Glutamatergic neuron (in vitro differentiated cells): Measurements from ENCODE around the gene PKP2. TPM values are rescaled to one million over a fixed set of nuclear protein-coding genes. Genes with fewer than 3 reads are reported as not detected.

Experiments used
- DNase-seq: peaks from one replicate; pipeline ENCODE4 v3.0.0; 2022
- H3K27ac Mint-ChIP-seq: one replicate; pipeline ENCODE4 v1.8.0; 2020; ENCODE audit warnings: mild to moderate bottlenecking, mixed read lengths, inconsistent platforms; ENCODE audit not compliant: unreplicated experiment
- H3K27me3 Mint-ChIP-seq: one replicate; pipeline ENCODE4 v1.8.0; 2020; ENCODE audit warnings: mild to moderate bottlenecking, moderate library complexity, mixed read lengths, inconsistent platforms; ENCODE audit not compliant: unreplicated experiment
- H3K36me3 Mint-ChIP-seq: one replicate; pipeline ENCODE4 v1.8.0; 2020; ENCODE audit warnings: mild to moderate bottlenecking, mixed read lengths, inconsistent platforms; ENCODE audit not compliant: unreplicated experiment
- H3K4me1 Mint-ChIP-seq: one replicate; pipeline ENCODE4 v1.8.0; 2020; ENCODE audit warnings: mild to moderate bottlenecking, low read depth, mixed read lengths, inconsistent platforms; ENCODE audit not compliant: unreplicated experiment
- H3K4me3 Mint-ChIP-seq: one replicate; pipeline ENCODE4 v1.8.0; 2020; ENCODE audit warnings: mild to moderate bottlenecking, mixed read lengths, inconsistent platforms; ENCODE audit not compliant: unreplicated experiment
- H3K9me3 Mint-ChIP-seq: one replicate; pipeline ENCODE4 v1.8.0; 2020; ENCODE audit warnings: mild to moderate bottlenecking, moderate library complexity, mixed read lengths, inconsistent platforms; ENCODE audit not compliant: unreplicated experiment
- total RNA-seq: library from RNA; stranded (reverse); fragmentation: NEBNext Ultra II Directional; extraction: Animal tissue kit (Norgen Biotek cat#: 25700); gene quantifications from one replicate; pipeline ENCODE4 v1.2.1, GENCODE V29; 2021; ENCODE audit not compliant: unreplicated experiment
- TF ChIP-seq, protein P1 (sequence below): fragments of 200-600 bp; sonication (generic); IDR thresholded peaks from one replicate; pipeline ENCODE4 v1.5.0; 2021; ENCODE audit not compliant: partially characterized antibody, unreplicated experiment

The PKP2 gene
- total RNA-seq, 1 donor from 2014 or later, result 2.5 TPM

DNA sequence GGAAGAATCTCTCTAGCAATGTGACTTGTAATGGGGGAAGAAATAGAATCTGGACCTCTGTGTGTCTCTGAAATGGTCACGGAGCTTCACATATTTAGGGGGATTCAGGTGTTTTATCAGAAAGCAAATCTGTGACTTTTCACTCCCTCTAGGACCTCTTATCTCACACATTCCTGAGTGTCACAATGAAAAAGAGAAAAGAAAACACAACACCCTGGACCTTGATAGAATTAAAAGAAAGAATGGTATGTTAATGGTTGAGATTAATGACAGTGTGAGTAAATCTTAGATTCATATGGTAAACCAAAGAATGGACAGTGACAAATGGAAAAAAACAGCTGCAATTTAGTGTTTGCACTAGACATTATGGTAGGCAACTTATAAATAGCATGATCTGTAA, 68.5 kb downstream of the PKP2 start:
- H3K36me3 Mint-ChIP-seq, result no peaks in the 10 kb centered on the region
- no peaks in the 10 kb centered on the region for H3K27me3 Mint-ChIP-seq
- no peaks in the 10 kb centered on the region for H3K4me1 Mint-ChIP-seq
- no peak overlapping the region for H3K27ac Mint-ChIP-seq
- no peaks in the 10 kb centered on the region for H3K9me3 Mint-ChIP-seq
- no peak for DNase-seq
- H3K4me3 Mint-ChIP-seq, result no peak overlapping the region
- TF ChIP-seq, protein P1, sequence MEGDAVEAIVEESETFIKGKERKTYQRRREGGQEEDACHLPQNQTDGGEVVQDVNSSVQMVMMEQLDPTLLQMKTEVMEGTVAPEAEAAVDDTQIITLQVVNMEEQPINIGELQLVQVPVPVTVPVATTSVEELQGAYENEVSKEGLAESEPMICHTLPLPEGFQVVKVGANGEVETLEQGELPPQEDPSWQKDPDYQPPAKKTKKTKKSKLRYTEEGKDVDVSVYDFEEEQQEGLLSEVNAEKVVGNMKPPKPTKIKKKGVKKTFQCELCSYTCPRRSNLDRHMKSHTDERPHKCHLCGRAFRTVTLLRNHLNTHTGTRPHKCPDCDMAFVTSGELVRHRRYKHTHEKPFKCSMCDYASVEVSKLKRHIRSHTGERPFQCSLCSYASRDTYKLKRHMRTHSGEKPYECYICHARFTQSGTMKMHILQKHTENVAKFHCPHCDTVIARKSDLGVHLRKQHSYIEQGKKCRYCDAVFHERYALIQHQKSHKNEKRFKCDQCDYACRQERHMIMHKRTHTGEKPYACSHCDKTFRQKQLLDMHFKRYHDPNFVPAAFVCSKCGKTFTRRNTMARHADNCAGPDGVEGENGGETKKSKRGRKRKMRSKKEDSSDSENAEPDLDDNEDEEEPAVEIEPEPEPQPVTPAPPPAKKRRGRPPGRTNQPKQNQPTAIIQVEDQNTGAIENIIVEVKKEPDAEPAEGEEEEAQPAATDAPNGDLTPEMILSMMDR, result no peak

DNA sequence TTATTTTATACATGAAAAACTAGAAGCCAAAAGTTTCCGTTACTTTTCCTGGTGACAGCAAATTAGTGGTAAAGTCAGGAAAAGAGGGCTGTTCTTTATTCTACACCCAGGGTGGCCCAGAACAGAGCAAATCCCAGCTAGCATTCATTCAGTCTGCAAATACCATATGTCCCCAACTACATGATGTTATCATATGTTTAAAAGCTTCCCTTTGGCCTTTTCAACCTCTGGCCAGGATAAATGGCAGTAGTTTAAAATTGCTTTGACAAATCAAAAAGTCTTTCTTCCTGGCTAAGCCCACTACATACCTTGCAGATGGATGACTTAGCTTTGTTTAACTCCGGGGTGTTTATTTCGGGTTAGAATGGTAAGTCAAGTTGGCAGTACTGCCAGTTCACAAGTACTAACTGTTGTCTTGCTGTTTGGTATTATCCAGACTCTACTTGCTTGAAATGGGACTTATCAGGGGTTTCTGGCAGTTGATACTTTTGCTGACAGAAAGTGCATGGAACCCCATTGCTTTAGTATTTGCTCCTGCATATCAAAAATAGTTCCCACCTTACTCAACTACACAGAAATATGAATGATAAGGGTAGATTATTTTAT, 69.7 kb downstream of the PKP2 start:
- TF ChIP-seq, protein P1, result no peak
- Mint-ChIP-seq H3K4me1 (no peaks in the 10 kb centered on the region), H3K9me3 (no peaks in the 10 kb centered on the region), H3K27me3 (no peaks in the 10 kb centered on the region), H3K27ac (no peak overlapping the region), H3K36me3 (no peaks in the 10 kb centered on the region), H3K4me3 (no peak overlapping the region)
- DNase-seq, result no peak

DNA sequence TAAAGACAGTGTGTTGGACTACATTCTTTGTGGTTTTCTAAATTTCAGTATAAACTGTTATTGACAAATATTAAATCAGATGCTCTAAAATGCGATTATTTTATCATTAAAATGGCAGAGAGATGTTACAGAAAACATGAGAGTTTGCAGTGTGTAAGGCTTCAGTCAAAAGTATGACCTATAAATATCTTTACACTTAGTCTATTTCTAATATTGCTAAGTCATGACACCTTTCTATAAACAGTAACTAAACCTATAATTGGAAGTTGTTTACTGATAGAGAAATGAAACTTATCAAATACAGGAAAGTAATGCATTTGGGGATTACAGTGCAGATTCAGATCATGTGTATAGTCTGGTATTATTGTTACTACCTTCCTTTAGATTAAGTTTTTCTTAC, 72.0 kb downstream of the PKP2 start:
- TF ChIP-seq, protein P1, result no peak
- no peak for DNase-seq
- Mint-ChIP-seq H3K4me3 (no peak overlapping the region), H3K27ac (no peak overlapping the region), H3K4me1 (peaks cover 12% of the 10 kb centered on the region), H3K27me3 (no peaks in the 10 kb centered on the region), H3K9me3 (no peaks in the 10 kb centered on the region), H3K36me3 (no peaks in the 10 kb centered on the region)

DNA sequence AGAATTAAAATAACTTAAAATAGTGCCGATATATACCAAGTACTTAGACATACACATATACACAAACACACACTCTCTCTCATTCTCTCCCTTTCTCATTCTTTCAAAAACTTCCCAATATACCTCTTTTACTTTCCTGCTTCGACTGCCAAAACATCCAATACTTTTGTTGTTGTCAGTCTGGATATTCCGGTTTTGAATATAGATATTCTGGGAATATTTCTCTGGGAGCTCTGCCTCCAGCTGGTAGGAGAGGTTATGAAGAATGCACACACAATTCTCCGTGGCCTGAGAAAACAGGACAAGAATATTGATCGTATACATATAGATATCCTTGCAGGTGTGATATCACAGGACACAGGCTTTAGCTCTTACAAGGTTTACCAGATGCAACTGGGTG, 74.2 kb downstream of the PKP2 start:
- H3K27me3 Mint-ChIP-seq, result no peaks in the 10 kb centered on the region
- H3K27ac Mint-ChIP-seq, result no peak overlapping the region
- no peak overlapping the region for H3K4me3 Mint-ChIP-seq
- H3K9me3 Mint-ChIP-seq, result no peaks in the 10 kb centered on the region
- DNase-seq, result no peak
- H3K36me3 Mint-ChIP-seq, result no peaks in the 10 kb centered on the region
- TF ChIP-seq, protein P1, result no peak
- H3K4me1 Mint-ChIP-seq, result peaks cover 13% of the 10 kb centered on the region

DNA sequence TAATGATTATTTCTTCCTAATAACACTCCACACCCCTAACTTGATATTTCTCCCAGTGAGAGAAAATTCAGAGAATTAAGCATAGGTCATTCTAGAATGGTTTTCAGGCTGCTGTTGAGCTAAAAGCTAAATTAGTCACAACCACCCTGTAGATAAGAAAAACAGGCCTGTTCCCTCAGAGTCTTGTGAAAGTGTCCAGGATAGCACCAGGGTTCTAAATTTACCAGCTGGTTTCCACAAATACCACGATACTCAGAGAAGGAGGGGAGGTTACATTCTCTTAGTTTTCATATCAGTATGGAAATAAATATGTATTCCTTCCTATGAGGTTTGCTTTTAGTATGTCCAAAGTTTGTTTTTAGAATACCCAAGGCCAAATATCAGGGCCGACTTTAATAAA, 74.9 kb downstream of the PKP2 start:
- Mint-ChIP-seq H3K4me3 (no peak overlapping the region), H3K27me3 (no peaks in the 10 kb centered on the region), H3K36me3 (no peaks in the 10 kb centered on the region), H3K9me3 (no peaks in the 10 kb centered on the region), H3K27ac (no peak overlapping the region), H3K4me1 (peaks cover 13% of the 10 kb centered on the region)
- TF ChIP-seq, protein P1, result no peak
- DNase-seq, result no peak
